Measurements from ENCODE around the gene AXIN1. TPM values are rescaled to one million over a fixed set of nuclear protein-coding genes. Genes with fewer than 3 reads are reported as not detected.
"Not testable (repeated sequence)": the region's sequence is repeated elsewhere in the genome, so short reads cannot be mapped to it uniquely, and the experiment has no call there.

AXIN1 gene
- total RNA-seq, 4 donors from 2014 or later = 37.9 to 45.7 (median 40.6) TPM

GRCh38 chr16:363766-364490 lies 11.4 kb upstream of the AXIN1 start:
- TF ChIP-seq POLR2A (IDR thresholded peaks at IDR 0.05) (no peak), CTCF (IDR thresholded peaks at IDR 0.05) (no peak)
- WGBS, 2 donors = 14 to 34% methylated on average over 20 to 21 of the region's 24 CpGs
- intact Hi-C loops (cut with DNase I; ENCODE audit: low total_unique reads) = no loop called here

GRCh38 chr16:363110-363765 lies 10.7 kb upstream of the AXIN1 start:
- intact Hi-C loops (cut with DNase I; ENCODE audit: low total_unique reads) = no loop called here
- TF ChIP-seq CTCF (IDR thresholded peaks at IDR 0.05) (no peak), POLR2A (IDR thresholded peaks at IDR 0.05) (no peak)
- no peak for DNase-seq (ENCODE audit: low spot score in 2 of 2)
- WGBS, 2 donors = 44 to 48% methylated on average over 20 of the region's 20 CpGs
- no peak overlapping the region for H3K4me3 ChIP-seq (ENCODE audit: low read depth, poor library complexity, severe bottlenecking)

More at GRCh38 chr16:363766-364490, 11.4 kb upstream of the AXIN1 start:
- no peak overlapping the region for H3K4me3 ChIP-seq (ENCODE audit: low read depth, poor library complexity, severe bottlenecking)
- DNase-seq (ENCODE audit: low spot score in 2 of 2) = no peak

- 79 to 85% methylated on average over 18 to 24 of the region's 24 CpGs for WGBS, 2 donors
- DNase-seq (ENCODE audit: low spot score in 2 of 2); H3K4me3 ChIP-seq (ENCODE audit: low read depth, poor library complexity, severe bottlenecking): not testable (repeated sequence)
These were observed 10.1 kb upstream of the AXIN1 start for GRCh38 chr16:362702-362999.

GRCh38 chr16:361872-362701 lies 9.6 kb upstream of the AXIN1 start:
- 15 to 17% methylated on average over 25 to 27 of the region's 30 CpGs for WGBS, 2 donors
- H3K4me3 ChIP-seq (ENCODE audit: low read depth, poor library complexity, severe bottlenecking) = no peak overlapping the region
- intact Hi-C loops (cut with DNase I; ENCODE audit: low total_unique reads) = no loop called here

More at GRCh38 chr16:362702-362999, 10.1 kb upstream of the AXIN1 start:
- intact Hi-C loops (cut with DNase I; ENCODE audit: low total_unique reads) = not testable (repeated sequence)

DNA sequence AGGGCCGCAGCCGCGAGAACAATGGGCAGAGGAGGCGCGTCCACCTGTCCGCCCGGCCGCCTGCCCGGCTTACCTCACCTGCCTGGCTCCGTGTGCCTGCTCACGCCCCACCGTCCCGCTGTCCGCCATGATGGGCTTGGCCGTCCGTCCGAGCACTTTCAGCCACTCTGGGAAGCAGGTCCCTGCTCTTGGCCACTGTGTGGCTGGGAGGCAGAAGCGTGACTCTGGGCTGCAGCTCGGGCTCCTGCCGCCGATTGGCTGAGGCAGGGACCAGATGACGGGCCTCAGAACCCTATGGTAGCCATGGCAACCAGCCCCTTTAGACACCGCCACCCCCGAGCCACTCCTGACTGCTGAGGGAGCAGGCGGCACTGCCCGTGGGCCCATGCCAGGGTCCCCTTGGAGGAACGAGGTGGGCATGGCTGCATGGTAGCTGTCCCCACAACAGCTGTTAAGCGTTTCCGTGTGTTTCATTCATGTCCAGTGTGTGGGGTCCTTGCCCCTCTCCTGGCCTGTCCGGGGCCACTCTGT lies 8.9 kb upstream of the AXIN1 start:
- intact Hi-C loops (cut with DNase I; ENCODE audit: low total_unique reads) = no loop called here
- no peak for DNase-seq (ENCODE audit: low spot score in 2 of 2)
- 80 to 82% methylated on average over 30 of the region's 30 CpGs for WGBS, 2 donors
- TF ChIP-seq CTCF (IDR thresholded peaks at IDR 0.05) = no peak
- no peak for TF ChIP-seq POLR2A (IDR thresholded peaks at IDR 0.05)
- no peak overlapping the region for H3K4me3 ChIP-seq (ENCODE audit: low read depth, poor library complexity, severe bottlenecking)

More at GRCh38 chr16:361872-362701, 9.6 kb upstream of the AXIN1 start:
- DNase-seq (ENCODE audit: low spot score in 2 of 2) = no peak
- TF ChIP-seq POLR2A (IDR thresholded peaks at IDR 0.05) (no peak), CTCF (IDR thresholded peaks at IDR 0.05) (no peak)
